H9 (cell line): ENCODE data around the gene GABRD. TPM values are rescaled to one million over a fixed set of nuclear protein-coding genes. Genes with fewer than 3 reads are reported as not detected.

Source experiments
- DNase-seq: peaks from one replicate; pipeline ENCODE4 v3.0.0-alpha.2; 2017
- H2AFZ ChIP-seq: one replicate; pipeline ENCODE4 v1.6.1; 2013; ENCODE audit warnings: mild to moderate bottlenecking, low read length, control low read depth, moderate library complexity
- H2AK5ac ChIP-seq: 2 replicates; pipeline ENCODE4 v1.6.1; 2013; ENCODE audit warnings: low read length, control low read depth, mixed read lengths; ENCODE audit not compliant: insufficient read length
- H2BK120ac ChIP-seq: one replicate; pipeline ENCODE4 v1.6.1; 2013; ENCODE audit warnings: low read depth, mild to moderate bottlenecking, low read length, control low read depth, inconsistent platforms; ENCODE audit not compliant: poor library complexity, severe bottlenecking
- H2BK12ac ChIP-seq: 2 replicates; pipeline ENCODE4 v1.6.1; 2013; ENCODE audit warnings: low read length, control low read depth, mixed read lengths, low read depth; ENCODE audit not compliant: insufficient read length
- H2BK15ac ChIP-seq: 2 replicates; pipeline ENCODE4 v1.6.1; 2013; ENCODE audit warnings: low read depth, low read length, control low read depth
- H2BK20ac ChIP-seq: one replicate; pipeline ENCODE4 v1.6.1; 2013; ENCODE audit warnings: low read depth, mild to moderate bottlenecking, low read length, control low read depth, inconsistent platforms; ENCODE audit not compliant: poor library complexity, severe bottlenecking
- H2BK5ac ChIP-seq: 2 replicates; pipeline ENCODE4 v1.6.1; 2013; ENCODE audit warnings: low read length, control low read depth, mixed read lengths; ENCODE audit not compliant: insufficient read length
- H3K14ac ChIP-seq: 2 replicates; pipeline ENCODE4 v1.6.1; 2013; ENCODE audit warnings: low read length, control low read depth; ENCODE audit not compliant: insufficient read depth
- H3K18ac ChIP-seq: 2 replicates; pipeline ENCODE4 v1.6.1; 2013; ENCODE audit warnings: low read depth, mild to moderate bottlenecking, mixed read lengths, low read length, control low read depth; ENCODE audit not compliant: insufficient read length
- H3K23ac ChIP-seq: 2 replicates; pipeline ENCODE4 v1.6.1; 2013; ENCODE audit warnings: low read length, control low read depth, mixed read lengths, low read depth; ENCODE audit not compliant: insufficient read length
- H3K23me2 ChIP-seq: 2 replicates; pipeline ENCODE4 v1.6.1; 2013; ENCODE audit warnings: low read depth, mild to moderate bottlenecking, mixed read lengths, low read length, control low read depth; ENCODE audit not compliant: insufficient read length, poor library complexity, severe bottlenecking
- H3K27ac ChIP-seq: 2 replicates; pipeline ENCODE4 v1.5.1; 2013; ENCODE audit warnings: low read length, control low read depth, mixed read lengths, low read depth; ENCODE audit not compliant: insufficient read length
- H3K27me3 ChIP-seq: 2 replicates; pipeline ENCODE4 v1.6.1; 2013; ENCODE audit warnings: low read length, control low read depth, inconsistent platforms; ENCODE audit not compliant: insufficient read depth
- H3K4ac ChIP-seq: 2 replicates; pipeline ENCODE4 v1.6.1; 2013; ENCODE audit warnings: low read depth, mild to moderate bottlenecking, control low read depth, inconsistent platforms, low read length, moderate library complexity
- H3K4me1 ChIP-seq: 2 replicates; pipeline ENCODE4 v1.6.1; 2013; ENCODE audit warnings: low read length, control low read depth, inconsistent platforms; ENCODE audit not compliant: insufficient read depth
- H3K4me2 ChIP-seq: 2 replicates; pipeline ENCODE4 v1.6.1; 2013; ENCODE audit warnings: low read length, control low read depth, mixed read lengths; ENCODE audit not compliant: insufficient read length, insufficient read depth
- H3K56ac ChIP-seq: 2 replicates; pipeline ENCODE4 v1.6.1; 2013; ENCODE audit warnings: low read depth, mild to moderate bottlenecking, mixed read lengths, low read length, control low read depth; ENCODE audit not compliant: insufficient read length
- H3K79me1 ChIP-seq: 2 replicates; pipeline ENCODE4 v1.6.1; 2013; ENCODE audit warnings: low read depth, mild to moderate bottlenecking, moderate library complexity, low read length, control low read depth, inconsistent platforms; ENCODE audit not compliant: insufficient read depth, poor library complexity, severe bottlenecking
- H3K79me2 ChIP-seq: 2 replicates; pipeline ENCODE4 v1.6.1; 2013; ENCODE audit warnings: low read length, control low read depth, inconsistent platforms; ENCODE audit not compliant: insufficient read depth
- H3K9ac ChIP-seq: 2 replicates; pipeline ENCODE4 v1.6.1; 2013; ENCODE audit warnings: low read length, control low read depth, mixed read lengths; ENCODE audit not compliant: insufficient read length; ENCODE audit errors: extremely low read depth
- H3K9me3 ChIP-seq: one replicate; pipeline ENCODE4 v1.6.1; 2013; ENCODE audit warnings: low read depth, low read length, inconsistent platforms; ENCODE audit not compliant: control insufficient read depth
- H3T11ph ChIP-seq: one replicate; pipeline ENCODE4 v1.6.1; 2013; ENCODE audit warnings: mild to moderate bottlenecking, low read length, control low read depth, inconsistent platforms
- H4K20me1 ChIP-seq: one replicate; pipeline ENCODE4 v1.6.1; 2013; ENCODE audit not compliant: control insufficient read depth, insufficient read length, insufficient read depth
- H4K5ac ChIP-seq: 2 replicates; pipeline ENCODE4 v1.6.1; 2013; ENCODE audit warnings: low read depth, mild to moderate bottlenecking, mixed read lengths, low read length, control low read depth; ENCODE audit not compliant: insufficient read length
- H4K8ac ChIP-seq: replicated peaks from 2 replicates; pipeline ENCODE4 v1.6.1; 2013; ENCODE audit warnings: low read length, control low read depth, mixed read lengths, low read depth; ENCODE audit not compliant: insufficient read length
- H4K91ac ChIP-seq: 2 replicates; pipeline ENCODE4 v1.6.1; 2013; ENCODE audit warnings: low read depth, mild to moderate bottlenecking, moderate library complexity, mixed read lengths, low read length, control low read depth; ENCODE audit not compliant: insufficient read length
- H3K27ac Mint-ChIP-seq, 3 experiments: 2 replicates in 2 of 3; 3 replicates in 1 of 3; pipeline ENCODE4 v1.8.0; 2020 to 2021; ENCODE audit warnings: mixed read lengths in 3 of 3, mild to moderate bottlenecking in 1 of 3, moderate library complexity in 1 of 3
- H3K27me3 Mint-ChIP-seq: 2 replicates; pipeline ENCODE4 v1.8.0; 2021; ENCODE audit warnings: low read depth, mild to moderate bottlenecking, moderate library complexity, mixed read lengths
- H3K36me3 Mint-ChIP-seq, 3 experiments: 2 replicates in 2 of 3; 3 replicates in 1 of 3; pipeline ENCODE4 v1.8.0; 2020 to 2021; ENCODE audit warnings: low read depth in 3 of 3, mixed read lengths in 3 of 3; ENCODE audit not compliant: insufficient read depth in 1 of 3
- H3K4me1 Mint-ChIP-seq, 2 experiments: 2 replicates each; pipeline ENCODE4 v1.8.0; 2020; ENCODE audit warnings: mixed read lengths in 2 of 2
- H3K4me3 Mint-ChIP-seq, 2 experiments: 2 replicates in 1 of 2; 3 replicates in 1 of 2; pipeline ENCODE4 v1.8.0; 2020 to 2021; ENCODE audit warnings: mild to moderate bottlenecking in 2 of 2, mixed read lengths in 2 of 2, moderate library complexity in 1 of 2
- H3K9me3 Mint-ChIP-seq, 2 experiments: 2 replicates in 1 of 2; 3 replicates in 1 of 2; pipeline ENCODE4 v1.8.0; 2020; ENCODE audit warnings: mild to moderate bottlenecking in 2 of 2, mixed read lengths in 2 of 2, moderate library complexity in 1 of 2
- CTCF ChIP-seq: fragments of 200-600 bp; sonication (generic); conservative IDR thresholded peaks from 3 replicates; pipeline ENCODE4 v1.8.0; 2021; ENCODE audit warnings: antibody characterized with exemption, mild to moderate bottlenecking
- whole genome bisulfite sequencing: extraction: QIAGEN DNeasy Blood & Tissue Kit; methylation state at CpG from one replicate; pipeline ENCODE4 v1.1.7; 2013; ENCODE audit warnings: missing lambda C conversion rate, low lambda C conversion rate, mixed read lengths; ENCODE audit not compliant: insufficient read length; ENCODE audit errors: extremely low coverage; 5-methylcytosine and 5-hydroxymethylcytosine counted together
- total RNA-seq: library from RNA; stranded (reverse); gene quantifications from 2 replicates; pipeline ENCODE4 v1.2.1, GENCODE V29; 2021

The GABRD gene
- total RNA-seq, 1 experiment from 2014 or later, result 0.59 TPM

DNA sequence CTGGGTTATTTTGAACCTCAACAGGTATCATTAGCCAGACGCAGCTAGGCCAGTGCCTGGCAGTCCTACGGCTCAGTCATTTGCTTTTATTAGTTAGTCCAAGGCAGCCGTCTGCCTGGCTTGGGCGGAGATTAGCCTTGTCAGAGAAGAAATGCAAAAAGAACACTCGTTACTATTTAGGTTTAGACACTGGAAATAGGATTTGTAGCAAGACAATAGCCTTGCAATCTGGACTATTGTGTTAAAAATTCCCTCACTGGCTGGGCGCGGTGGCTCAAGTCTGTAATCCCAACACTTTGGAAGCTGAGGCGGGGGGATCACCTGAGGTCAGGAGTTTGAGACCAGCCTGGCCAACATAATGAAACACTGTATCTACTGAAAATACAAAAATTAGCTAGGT is 20.1 kb downstream of the GABRD start:
- no peaks in the 10 kb centered on the region for H3K36me3 Mint-ChIP-seq
- H3K18ac ChIP-seq, result no peak overlapping the region
- H3K27ac Mint-ChIP-seq, result no peak overlapping the region
- no peak for TF ChIP-seq CTCF
- no peaks in the 10 kb centered on the region for H3K79me1 ChIP-seq
- no peak overlapping the region for H3K4ac ChIP-seq
- no peaks in the 10 kb centered on the region for H3K23me2 ChIP-seq
- DNase-seq, result no peak
- H4K5ac ChIP-seq, result no peak overlapping the region
- no peak overlapping the region for H4K8ac ChIP-seq
- no peak overlapping the region for H2BK15ac ChIP-seq
- no peak overlapping the region for H3T11ph ChIP-seq
- no peak overlapping the region for H3K23ac ChIP-seq
- no peaks in the 10 kb centered on the region for H3K9me3 ChIP-seq
- H3K4me1 ChIP-seq, result no peaks in the 10 kb centered on the region
- no peaks in the 10 kb centered on the region for H3K79me2 ChIP-seq
- H4K20me1 ChIP-seq, result no peaks in the 10 kb centered on the region
- H4K91ac ChIP-seq, result no peak overlapping the region
- no peaks in the 10 kb centered on the region; a peak in 2 of 5 replicates for H3K9me3 Mint-ChIP-seq
- no peak overlapping the region for H2BK20ac ChIP-seq
- no peak overlapping the region for H3K4me2 ChIP-seq
- H3K9ac ChIP-seq, result no peak overlapping the region
- peaks cover 0 to 7% of the 10 kb centered on the region in 2 experiments; a peak in 2 of 4 replicates for H3K4me1 Mint-ChIP-seq
- WGBS, result no CpG with 5 or more reads among the region's 8 CpGs
- H3K56ac ChIP-seq, result no peak overlapping the region
- H3K27me3 Mint-ChIP-seq, result peaks cover 6% of the 10 kb centered on the region
- H2AK5ac ChIP-seq, result no peak overlapping the region
- H2AFZ ChIP-seq, result no peak overlapping the region
- no peak overlapping the region for H2BK5ac ChIP-seq
- no peak overlapping the region for H2BK120ac ChIP-seq
- no peak overlapping the region; a peak in 1 of 5 replicates for H3K4me3 Mint-ChIP-seq
- H2BK12ac ChIP-seq, result no peak overlapping the region
- H3K14ac ChIP-seq, result no peak overlapping the region
- H3K27me3 ChIP-seq, result no peaks in the 10 kb centered on the region
- no peak overlapping the region for H3K27ac ChIP-seq
